SKM-1 (cell line): ENCODE results near the gene RNF157.
"Not testable (repeated sequence)": the region's sequence is repeated elsewhere in the genome, so short reads cannot be mapped to it uniquely, and the experiment has no call there.

Experiments
- DNase-seq: peaks from one replicate; lab custom pipeline; 2025; ENCODE audit not compliant: unreplicated experiment; lab: John Stamatoyannopoulos, UW

The RNF157 gene

DNA sequence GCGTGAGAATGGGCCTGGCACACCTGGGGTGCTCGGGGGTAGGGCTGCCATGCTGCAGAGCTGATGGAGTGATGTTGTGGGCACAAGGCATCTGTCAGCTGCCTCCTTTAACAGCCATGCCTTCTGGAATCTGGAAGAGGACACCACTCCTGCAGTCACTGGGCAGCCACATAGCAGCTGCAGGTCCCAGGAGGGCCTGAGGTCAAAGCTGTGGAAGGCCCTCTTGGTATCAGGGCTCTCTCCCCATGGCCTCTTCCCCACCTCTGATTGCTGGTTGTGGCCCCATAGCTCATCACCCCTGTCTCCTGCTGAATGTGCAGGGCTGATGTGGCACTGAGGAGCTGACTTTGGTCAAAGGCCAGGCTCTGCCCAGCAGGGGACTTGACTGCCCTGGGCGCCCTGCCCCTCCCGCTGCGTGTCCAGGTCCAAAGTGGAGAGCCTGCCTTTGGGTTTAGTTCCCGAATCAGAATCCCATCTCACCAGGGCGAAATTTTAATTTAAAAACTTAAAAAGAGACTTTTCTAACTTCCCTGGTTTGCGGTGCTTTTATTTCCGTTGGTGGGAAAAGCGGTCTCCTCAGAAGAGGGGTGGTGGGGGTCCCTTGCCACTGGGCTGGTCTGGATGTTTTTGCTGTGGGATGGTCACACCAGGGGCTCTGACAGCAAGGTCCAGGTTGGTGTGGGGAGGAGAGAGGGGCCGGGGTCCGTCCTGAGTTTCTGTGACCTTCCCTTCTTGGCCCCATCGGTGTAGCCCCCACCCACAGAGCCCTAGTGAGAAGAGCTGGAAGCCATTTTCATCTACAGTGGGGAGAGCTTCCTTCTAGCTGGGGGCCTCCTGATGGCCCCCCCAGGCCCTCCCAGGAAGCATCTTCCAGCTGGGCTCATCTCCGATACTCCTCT lies 30.7 kb upstream of the RNF157 start:
- DNase-seq = no peak

- DNase-seq = no peak
Measured at GRCh38 chr17:76270127-76270592, 29.9 kb upstream of the RNF157 start.

DNA sequence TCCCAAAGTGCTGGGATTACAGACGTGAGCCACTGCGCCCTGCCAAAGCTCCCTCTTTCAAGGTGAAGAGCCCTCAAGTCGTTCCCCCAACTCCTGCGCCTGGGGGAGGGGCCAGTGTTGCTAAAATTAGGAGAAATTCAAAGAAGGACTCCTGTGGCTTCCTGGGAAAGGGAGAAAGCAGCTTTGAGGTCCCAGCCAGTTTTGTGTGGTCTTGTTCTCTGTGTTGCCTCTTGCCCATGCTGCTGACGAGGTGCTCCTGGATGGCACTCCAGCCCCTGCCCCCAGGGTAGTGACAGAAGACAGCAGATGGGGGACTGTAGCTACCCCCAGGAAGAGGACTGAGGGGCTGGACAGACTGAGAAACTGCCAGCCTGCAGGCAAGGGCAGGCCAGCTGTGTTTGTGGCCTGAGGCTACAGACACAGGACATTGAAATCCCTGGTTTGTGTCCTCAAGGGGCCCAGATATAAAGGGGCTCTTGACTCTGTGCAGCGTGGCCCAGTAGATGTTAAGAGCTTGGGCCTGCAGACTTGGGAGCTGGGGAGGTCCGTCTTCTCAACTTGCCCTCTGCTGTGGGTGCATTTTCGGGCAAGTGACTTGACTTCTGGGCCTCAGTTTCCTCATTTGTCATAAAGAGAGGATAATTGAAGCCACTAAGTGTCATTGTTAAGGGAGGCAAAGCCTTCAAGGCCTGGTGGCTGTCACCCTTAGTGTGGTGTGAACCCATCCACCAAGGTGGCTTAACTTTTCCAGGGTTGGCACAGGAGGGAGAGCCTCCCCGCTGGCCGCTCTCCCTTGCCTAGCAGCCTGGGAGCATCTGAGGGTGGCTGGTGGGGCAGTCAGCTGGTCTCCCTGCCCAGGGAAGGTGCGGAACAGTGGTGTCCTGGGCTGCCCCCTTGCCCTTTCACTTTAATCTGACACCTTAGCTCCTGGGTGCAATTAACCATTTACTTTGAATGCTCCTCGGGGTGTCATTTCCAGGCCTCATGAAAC lies 29.0 kb upstream of the RNF157 start:
- no peak for DNase-seq

GRCh38 chr17:76268015-76268749 lies 27.9 kb upstream of the RNF157 start:
- peak; percentile 73 for DNase-seq

DNA sequence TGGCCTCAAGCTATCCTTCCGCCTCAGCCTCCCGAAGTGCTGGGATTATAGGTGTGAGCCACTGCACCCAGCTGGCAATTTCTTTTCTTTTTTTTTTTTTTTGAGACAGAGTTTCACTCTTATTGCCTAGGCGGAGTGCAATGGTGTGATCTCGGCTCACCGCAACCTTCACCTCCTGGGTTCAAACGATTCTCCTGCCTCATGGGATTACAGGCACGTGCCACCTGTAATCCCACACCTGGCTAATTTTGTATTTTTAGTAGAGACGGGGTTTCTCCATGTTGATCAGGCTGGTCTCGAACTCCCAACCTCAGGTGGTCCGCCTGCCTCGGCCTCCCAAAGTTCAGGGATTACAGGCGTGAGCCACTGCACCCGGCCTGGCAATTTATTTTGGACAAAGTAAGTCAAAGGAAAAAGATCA lies 27.3 kb upstream of the RNF157 start:
- DNase-seq = not testable (repeated sequence)

DNA sequence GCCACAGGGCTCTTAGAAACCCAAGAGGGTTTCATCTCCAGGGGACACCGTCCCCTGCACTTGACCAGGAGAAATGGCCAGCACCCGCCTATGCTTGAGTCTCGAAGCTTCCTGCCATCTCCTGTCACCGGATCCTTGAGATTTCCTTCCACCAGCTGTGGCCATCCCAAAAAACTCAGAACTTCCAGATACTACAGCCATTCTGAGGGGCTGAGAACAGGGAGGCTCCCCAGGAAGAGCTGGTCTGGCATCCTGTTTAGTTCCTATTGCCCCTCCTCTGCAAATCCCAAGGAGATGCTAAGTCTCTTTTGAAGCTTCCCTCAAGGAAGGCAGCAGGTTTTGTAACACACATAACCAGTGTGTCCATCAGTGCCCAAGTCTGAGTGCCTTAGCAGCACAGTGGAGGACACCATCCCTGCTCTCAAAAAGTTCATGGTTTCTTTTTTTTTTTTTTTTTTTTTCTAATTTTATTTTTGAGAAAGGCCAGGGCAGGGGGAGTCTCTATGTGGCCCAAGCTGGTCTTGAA lies 26.8 kb upstream of the RNF157 start:
- DNase-seq = no peak

GRCh38 chr17:76266244-76266938 lies 26.1 kb upstream of the RNF157 start:
- DNase-seq = no peak

- no peak for DNase-seq
Measured at GRCh38 chr17:76265624-76266243, 25.4 kb upstream of the RNF157 start.

GRCh38 chr17:76264755-76265623 lies 24.7 kb upstream of the RNF157 start, which contains the start of gene UBALD2:
Gene UBALD2, plus strand, starts transcription at chr17:76265348. Its CDS starts 158 bp downstream, at chr17:76265506.
- peak; percentile 97 for DNase-seq

GRCh38 chr17:76264425-76264754 lies 24.1 kb upstream of the RNF157 start:
- DNase-seq = no peak

DNA sequence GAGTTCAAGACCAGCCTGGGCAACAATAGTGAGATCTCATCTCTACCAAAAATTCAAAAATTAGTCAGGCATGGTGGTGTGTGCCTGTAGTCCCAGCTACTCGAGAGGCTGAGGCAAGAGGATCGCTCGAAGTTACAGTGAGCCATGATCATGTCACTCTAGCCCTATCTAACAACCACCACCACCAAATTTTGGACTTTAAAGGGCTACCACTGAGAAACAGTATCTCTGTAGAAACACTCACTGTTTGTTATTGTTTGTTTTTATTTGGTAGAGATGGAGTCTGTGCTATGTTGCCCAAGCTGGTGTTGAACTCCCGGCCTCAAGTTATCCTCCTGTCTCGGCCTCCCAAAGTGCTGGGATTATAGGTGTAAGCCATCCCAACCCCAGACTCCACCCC lies 23.6 kb upstream of the RNF157 start:
- no peak for DNase-seq

DNA sequence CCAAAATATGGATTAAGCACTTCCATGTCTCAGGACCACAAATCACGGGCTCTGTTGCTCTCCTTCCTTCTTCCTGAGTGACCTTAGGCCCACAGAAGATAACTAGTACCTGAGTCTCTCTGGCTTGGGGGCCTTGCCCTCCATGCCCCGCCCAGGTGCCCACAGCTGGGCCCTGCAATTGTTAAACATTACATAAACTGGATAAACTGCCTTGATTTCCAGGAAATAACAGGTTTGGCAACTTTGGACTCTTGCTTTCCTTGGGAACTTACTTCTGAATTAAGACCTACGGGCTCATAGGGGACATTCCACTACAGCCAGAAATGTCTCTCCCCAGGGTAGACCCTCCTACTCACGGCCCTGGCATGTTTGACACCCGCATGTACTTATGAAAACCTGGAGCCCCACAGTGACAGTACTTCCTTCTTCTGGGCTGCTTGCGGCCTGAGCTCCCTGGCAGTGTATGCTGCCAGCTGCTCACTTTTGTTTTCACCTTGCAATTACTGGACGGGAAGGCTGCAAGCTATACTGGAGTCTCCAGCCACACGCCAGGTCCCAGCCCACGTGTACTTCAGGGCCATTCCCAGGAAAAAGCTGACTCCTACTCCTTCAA lies 22.5 kb upstream of the RNF157 start:
- peak; percentile 37 for DNase-seq

- no peak for DNase-seq
Measured at GRCh38 chr17:76261421-76262215, 21.3 kb upstream of the RNF157 start.

DNA sequence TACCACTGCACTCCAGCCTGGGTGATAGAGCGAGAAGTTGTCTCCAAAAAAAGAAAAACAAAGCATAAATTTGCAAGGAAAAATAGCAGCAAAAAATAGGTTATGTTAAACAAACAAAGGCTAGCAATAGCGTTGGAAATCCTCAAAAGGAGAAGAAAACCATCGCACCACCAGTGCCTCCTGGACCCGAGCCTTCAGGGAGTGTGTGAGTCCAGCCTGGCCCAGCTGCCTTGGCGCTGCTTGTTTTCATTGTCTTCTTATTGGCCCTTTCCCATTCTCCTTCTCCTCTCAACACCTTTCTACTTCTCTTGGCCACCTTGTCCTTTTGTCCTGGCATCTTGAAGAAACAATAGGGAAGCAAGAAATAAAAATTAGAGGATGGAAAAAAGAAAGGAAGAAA lies 20.4 kb upstream of the RNF157 start:
- no peak for DNase-seq

DNA sequence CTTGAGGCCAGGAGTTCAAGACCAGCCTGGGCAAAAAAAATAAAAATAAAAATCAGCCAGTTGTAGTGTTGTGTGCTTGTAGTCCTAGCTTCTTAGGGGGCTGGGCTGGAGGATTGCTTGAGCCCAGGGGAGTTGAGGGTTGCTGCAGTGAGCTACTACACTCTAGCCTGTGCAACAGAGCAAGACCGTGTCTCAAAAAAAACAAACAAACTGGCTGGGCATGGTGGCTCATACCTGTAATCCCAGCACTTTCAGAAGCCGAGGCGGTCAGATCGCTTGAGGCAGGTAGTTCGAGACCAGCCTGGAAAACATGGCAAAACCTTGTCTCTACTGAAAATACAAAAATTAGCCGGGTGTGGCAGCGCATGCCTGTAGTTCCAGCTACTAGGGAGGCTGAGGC lies 19.9 kb upstream of the RNF157 start:
- DNase-seq = no peak

GRCh38 chr17:76256430-76257050 lies 16.2 kb upstream of the RNF157 start:
- not testable (repeated sequence) for DNase-seq
